IgD-negative memory B cell (primary cell): Measurements from ENCODE around the gene ILKAP. TPM values are rescaled to one million over a fixed set of nuclear protein-coding genes. Genes with fewer than 3 reads are reported as not detected.
A peak's percentile ranks its signal among the peaks of the same experiment; 100 is the strongest.

Experiments
- H3K27ac Mint-ChIP-seq, 3 donors: one replicate each; pipeline ENCODE4 v1.8.0; 2020 to 2022; ENCODE audit warnings: mild to moderate bottlenecking in 3 of 3, mixed read lengths in 3 of 3, moderate library complexity in 1 of 3
- H3K27me3 Mint-ChIP-seq: one replicate; pipeline ENCODE4 v1.8.0; 2021; ENCODE audit warnings: mixed read lengths
- H3K36me3 Mint-ChIP-seq: one replicate; pipeline ENCODE4 v1.8.0; 2020; ENCODE audit warnings: mild to moderate bottlenecking, mixed read lengths
- H3K4me1 Mint-ChIP-seq, 3 donors: one replicate each; pipeline ENCODE4 v1.8.0; 2020 to 2022; ENCODE audit warnings: mixed read lengths in 3 of 3, mild to moderate bottlenecking in 1 of 3
- H3K4me3 Mint-ChIP-seq, 4 donors: one replicate each; pipeline ENCODE4 v1.8.0; 2020 to 2022; ENCODE audit warnings: mild to moderate bottlenecking in 4 of 4, mixed read lengths in 4 of 4, moderate library complexity in 3 of 4
- H3K9me3 Mint-ChIP-seq, 3 donors: one replicate each; pipeline ENCODE4 v1.8.0; 2020 to 2021; ENCODE audit warnings: mixed read lengths in 3 of 3, mild to moderate bottlenecking in 1 of 3
- polyA plus RNA-seq: library from polyadenylated mRNA; unstranded; fragments of 300-500 nt; fragmentation: Illumina TruSeq; gene quantifications from one replicate; pipeline ENCODE4 v1.2.3, GENCODE V29; 2021

The ILKAP gene
- polyA plus RNA-seq, 1 donor from 2014 or later: 50.2 TPM

DNA sequence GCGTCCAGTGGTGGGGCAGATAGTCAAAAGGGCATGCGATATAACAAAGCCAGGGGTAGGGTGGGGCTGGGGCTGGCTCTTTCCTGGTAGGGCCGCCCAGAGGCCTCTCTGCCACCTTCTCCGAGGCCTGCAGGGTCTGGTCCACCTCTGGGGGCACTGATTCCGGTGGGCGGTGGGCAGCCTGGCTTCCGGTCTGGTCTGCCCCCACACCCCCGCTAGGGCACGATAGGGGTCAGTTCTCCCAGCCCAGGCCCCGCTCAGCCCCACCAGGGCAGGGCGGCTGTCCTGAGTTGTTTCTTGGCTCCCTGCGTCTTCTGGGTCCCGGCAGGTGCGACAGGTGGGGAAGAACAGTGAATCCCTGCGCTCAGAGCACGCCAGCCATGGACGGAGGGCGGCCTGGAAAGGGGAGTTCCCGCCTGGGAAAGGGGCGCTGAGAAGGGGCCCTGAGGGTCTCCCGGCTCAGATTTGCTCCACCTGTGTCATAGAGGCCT is 45.4 kb downstream of the ILKAP start:
- Mint-ChIP-seq H3K27ac (no peak overlapping the region), H3K4me3 (peak overlapping the region in 1 of 4 donors; percentile 39), H3K36me3 (no peaks in the 10 kb centered on the region), H3K4me1 (peaks cover 5 to 8% (median 7%) of the 10 kb centered on the region in 3 donors), H3K27me3 (peaks cover 22% of the 10 kb centered on the region), H3K9me3 (no peaks in the 10 kb centered on the region)

DNA sequence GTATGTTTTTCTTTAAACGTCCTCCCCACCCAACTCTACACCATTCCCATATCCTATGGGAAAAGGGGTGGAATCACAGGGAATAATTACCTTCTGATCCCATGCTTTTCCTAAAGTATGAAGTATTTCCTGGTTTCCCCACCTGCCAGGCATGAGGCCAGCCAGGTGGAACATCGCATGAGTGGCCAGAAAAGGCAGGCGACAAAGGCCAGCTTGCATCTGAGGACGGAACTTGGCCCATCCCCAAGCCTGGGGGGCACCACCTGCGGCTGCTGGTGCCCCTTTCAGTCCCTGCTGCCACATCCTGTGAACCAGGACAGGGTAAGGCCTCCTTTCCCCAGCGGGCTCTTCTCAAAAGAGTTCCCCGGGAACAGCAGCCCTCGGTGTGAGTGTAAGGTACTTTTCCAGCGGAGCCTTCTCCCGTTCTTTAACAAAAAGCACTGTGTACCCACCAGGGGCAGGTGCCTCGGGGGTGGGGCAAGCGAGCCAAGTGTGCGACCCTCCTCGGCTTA is 45.9 kb downstream of the ILKAP start:
- Mint-ChIP-seq H3K9me3 (no peaks in the 10 kb centered on the region), H3K27ac (no peak overlapping the region), H3K36me3 (no peaks in the 10 kb centered on the region), H3K4me1 (peaks cover 5 to 8% (median 7%) of the 10 kb centered on the region in 3 donors), H3K27me3 (peaks cover 20% of the 10 kb centered on the region), H3K4me3 (peak overlapping the region in 2 of 4 donors; percentile 52 to 58)

DNA sequence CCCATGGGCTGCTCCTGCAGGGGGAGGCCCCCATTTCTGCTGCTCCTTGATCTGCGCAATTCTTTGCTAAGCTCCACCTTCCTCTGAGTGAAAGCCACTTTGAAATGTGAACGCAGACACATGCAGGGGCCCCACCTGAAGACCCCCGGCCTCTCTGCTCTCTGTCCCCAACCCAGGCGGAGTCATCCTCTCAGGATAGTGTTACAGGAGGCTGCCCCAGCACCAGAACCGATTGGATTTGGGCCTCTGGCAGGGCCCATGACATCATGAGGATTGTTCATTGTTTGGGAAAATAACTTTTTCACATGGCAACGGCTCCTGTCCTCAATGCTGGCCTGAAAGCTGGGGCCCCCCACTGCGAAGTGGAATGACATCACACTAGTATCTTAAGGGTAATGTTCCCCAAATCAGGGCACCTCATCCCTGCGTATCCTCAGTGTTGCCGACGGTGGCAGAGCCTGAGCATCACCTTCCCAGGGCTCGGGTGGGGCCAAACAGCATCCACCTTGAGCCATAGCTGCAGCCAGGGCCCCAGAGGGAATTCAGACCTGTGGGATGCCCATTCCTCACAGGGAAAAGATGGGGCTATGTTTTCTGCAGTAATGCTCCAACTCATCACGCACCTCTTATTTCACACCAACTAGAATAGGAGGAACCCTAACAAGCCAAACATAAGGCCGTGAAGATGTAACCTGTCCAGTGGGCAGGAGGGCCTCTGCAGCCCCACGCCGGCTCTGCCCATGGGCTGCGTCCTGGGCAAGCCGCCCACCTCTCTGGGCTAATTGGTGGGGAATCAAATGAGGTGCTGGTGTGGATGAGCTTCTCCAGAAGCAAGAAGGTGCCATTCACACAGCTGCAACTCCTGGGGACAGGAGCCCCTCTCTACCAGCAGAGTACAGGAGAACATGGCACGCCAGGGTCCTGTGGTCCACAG is 47.5 kb downstream of the ILKAP start:
- Mint-ChIP-seq H3K4me3 (no peak overlapping the region), H3K36me3 (no peaks in the 10 kb centered on the region), H3K9me3 (no peaks in the 10 kb centered on the region), H3K27me3 (peaks cover 20% of the 10 kb centered on the region), H3K27ac (peak overlapping the region in 1 of 3 donors; percentile 37), H3K4me1 (peaks cover 5 to 8% (median 7%) of the 10 kb centered on the region in 3 donors)

DNA sequence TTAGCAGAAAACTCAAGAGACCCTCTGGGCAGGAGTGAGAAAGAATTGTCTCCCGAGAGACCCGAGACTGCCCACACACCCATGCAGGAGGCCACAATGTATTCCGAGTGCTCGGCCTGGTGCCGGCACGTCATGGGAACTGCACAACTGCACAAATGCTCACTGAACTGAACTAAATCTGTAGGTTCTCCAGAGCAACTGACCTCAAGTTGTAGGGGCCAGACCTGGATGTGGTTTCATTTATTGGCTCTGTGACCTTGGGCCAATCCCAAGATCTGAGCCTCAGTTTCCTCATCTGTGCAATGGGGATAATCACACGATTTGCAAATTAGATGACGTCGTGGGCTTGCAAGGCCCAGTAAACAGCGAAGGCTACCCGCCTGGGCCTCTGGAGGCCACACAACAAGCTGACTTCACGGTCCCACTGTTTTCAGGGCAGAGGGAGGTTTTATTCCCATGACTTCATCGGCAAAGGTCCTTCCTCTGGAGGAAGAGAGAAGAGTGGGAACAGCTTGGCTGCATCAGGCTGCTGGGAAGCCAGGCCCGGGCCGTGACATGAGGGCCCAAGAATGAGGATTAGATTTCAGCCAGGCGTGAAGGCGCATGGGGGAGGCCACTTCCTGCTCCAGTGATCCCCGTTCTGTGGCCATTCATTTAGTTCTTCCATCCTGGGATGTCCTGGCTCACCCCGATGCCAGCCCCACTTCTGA is 48.3 kb downstream of the ILKAP start:
- H3K27me3 Mint-ChIP-seq: peaks cover 15% of the 10 kb centered on the region
- H3K9me3 Mint-ChIP-seq: no peaks in the 10 kb centered on the region
- peaks cover 4 to 8% (median 5%) of the 10 kb centered on the region in 3 donors for H3K4me1 Mint-ChIP-seq
- no peaks in the 10 kb centered on the region for H3K36me3 Mint-ChIP-seq
- H3K4me3 Mint-ChIP-seq: no peak overlapping the region
- H3K27ac Mint-ChIP-seq: peak overlapping the region in 1 of 3 donors; percentile 37

DNA sequence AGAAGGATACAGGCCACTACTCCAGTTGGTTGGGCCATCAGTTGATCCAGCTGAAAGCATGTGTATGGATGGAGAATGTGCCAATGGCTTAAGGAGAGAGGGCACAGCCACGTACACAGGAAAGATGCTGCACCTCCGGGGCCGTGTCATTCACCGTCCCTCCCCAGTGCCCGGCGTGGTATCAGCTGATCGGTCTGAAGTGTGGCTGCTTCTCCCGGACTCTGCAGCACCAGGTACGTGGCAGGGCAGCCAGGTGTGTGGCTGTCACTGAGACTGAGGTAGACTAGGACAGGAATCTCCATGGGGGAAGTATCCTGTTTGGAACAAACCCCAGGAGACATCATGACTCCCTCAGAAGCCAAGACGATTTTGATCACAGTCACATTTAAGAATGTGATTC is 48.9 kb downstream of the ILKAP start:
- no peaks in the 10 kb centered on the region for H3K9me3 Mint-ChIP-seq
- peaks cover 11% of the 10 kb centered on the region for H3K27me3 Mint-ChIP-seq
- no peak overlapping the region for H3K4me3 Mint-ChIP-seq
- H3K36me3 Mint-ChIP-seq: no peaks in the 10 kb centered on the region
- H3K27ac Mint-ChIP-seq: no peak overlapping the region
- peaks cover 3 to 5% (median 4%) of the 10 kb centered on the region in 3 donors for H3K4me1 Mint-ChIP-seq

DNA sequence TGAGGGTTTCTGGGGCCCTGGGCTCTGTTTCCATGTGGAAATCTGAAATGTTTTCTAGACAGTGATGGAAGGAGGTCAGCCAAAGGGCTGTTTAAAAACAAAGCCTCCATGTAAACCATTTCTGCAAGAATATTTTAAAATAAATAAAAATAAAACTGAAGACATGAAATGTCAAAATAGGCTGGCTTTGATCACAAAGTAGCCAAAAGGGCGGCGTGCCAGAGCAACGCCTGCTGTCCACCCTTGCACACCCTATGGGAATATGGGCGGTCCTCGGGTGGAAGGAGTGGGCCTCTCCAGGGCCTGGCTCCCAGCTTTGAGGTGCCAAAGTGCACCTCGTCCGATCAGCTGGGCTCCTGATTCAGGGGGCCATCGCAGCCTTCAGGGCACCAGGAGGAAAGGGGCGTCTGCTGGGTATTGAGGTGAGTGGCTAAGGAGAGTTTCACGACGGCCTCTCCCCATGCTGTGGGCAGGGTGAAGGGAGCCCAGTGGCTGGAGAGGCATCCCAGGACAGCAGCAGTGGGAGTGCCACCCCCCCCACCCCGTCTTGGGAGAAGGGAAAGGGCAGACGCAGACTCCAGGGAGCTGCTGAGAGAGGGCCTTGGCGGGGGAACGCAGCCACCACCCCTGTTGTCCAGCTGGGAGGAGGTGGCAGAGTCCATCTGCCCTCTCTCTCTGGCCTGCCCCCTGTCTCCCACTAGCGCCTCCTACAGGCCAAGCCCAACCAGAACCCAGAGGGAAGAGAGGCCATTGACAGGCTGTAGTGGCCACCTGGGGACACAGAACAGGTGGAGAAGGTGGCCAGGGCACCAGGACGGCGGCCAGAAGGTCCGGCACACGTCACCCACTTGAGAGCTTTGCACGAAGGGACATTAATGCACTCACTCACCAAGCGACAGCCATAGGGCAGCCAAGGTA is 50.5 kb downstream of the ILKAP start:
- H3K4me1 Mint-ChIP-seq: no peaks in the 10 kb centered on the region
- H3K27me3 Mint-ChIP-seq: peaks cover 5% of the 10 kb centered on the region
- H3K4me3 Mint-ChIP-seq: no peak overlapping the region
- H3K27ac Mint-ChIP-seq: no peak overlapping the region
- H3K9me3 Mint-ChIP-seq: no peaks in the 10 kb centered on the region
- H3K36me3 Mint-ChIP-seq: no peaks in the 10 kb centered on the region

DNA sequence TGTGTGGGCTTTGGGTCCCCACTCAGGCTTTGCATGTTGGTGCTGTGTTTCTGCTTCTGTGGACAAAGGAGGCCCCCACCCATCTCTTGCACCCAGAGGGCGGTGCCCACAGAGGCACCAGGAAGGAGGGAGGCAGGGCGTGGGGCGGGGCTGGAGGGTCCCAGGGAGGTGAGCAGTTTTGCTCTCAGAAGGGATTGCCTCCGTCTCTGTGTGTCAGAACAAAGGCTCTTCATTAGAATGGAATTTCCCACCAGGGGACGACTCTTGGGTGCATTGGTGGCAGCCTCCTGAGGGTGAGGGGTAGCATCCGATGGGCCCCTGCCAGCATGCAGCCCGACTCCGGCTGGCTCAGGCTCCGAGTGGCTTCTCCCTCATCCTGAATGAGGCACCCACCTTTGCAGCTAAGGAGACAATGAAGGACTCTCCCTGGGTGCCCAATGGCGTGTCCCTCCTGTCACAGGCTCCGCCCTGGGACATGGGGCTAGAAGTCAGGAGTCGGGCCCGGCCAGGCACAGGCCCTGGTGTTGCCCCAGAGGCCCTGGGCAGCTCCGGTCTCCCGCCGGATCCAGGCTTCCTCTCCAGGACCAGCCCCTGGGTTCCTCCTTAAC is 51.8 kb downstream of the ILKAP start:
- Mint-ChIP-seq H3K4me1 (no peaks in the 10 kb centered on the region), H3K27ac (no peak overlapping the region), H3K36me3 (no peaks in the 10 kb centered on the region), H3K4me3 (no peak overlapping the region), H3K27me3 (no peaks in the 10 kb centered on the region), H3K9me3 (no peaks in the 10 kb centered on the region)

DNA sequence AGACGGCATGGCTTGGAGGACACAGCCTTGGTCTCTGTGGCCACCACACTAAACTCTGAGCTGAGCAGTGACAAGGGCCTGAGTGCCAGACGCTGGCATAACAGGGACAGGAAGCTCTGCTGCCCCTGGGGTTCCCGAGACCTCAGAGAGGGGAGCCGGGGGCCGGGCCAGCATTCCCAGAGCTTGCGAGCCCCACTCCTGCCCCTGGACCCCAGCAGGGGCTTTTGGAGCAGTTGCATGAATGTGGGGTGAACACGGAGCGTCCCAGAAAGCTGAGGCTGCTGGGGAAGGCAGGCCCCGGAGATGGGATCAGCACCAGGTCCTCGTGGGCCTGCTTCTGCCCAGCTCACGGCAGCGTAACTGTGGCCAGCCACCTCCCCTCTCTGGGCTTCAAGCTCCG is 52.3 kb downstream of the ILKAP start:
- Mint-ChIP-seq H3K36me3 (no peaks in the 10 kb centered on the region), H3K9me3 (no peaks in the 10 kb centered on the region), H3K27ac (no peak overlapping the region), H3K4me3 (no peak overlapping the region), H3K27me3 (no peaks in the 10 kb centered on the region), H3K4me1 (no peaks in the 10 kb centered on the region)

DNA sequence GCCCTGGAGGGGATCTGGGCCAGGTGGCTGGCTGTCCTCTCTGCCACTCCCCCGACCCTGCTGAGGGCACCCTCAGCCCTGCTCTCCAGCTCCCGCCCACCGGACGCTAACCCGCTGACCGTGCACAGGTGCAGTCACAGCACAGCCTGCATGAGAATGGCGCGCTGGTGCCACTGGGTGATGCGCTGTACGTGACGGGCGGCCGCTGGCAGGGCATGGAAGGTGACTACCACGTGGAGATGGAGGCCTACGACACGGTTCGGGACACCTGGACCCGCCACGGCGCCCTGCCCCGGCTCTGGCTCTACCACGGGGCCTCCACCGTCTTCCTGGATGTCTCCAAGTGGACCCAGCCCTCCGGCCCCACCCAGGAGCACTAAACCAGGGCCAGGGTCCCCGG is 52.8 kb downstream of the ILKAP start:
- H3K27me3 Mint-ChIP-seq: no peaks in the 10 kb centered on the region
- H3K27ac Mint-ChIP-seq: no peak overlapping the region
- H3K4me1 Mint-ChIP-seq: no peaks in the 10 kb centered on the region
- no peak overlapping the region for H3K4me3 Mint-ChIP-seq
- no peaks in the 10 kb centered on the region for H3K9me3 Mint-ChIP-seq
- no peaks in the 10 kb centered on the region for H3K36me3 Mint-ChIP-seq

DNA sequence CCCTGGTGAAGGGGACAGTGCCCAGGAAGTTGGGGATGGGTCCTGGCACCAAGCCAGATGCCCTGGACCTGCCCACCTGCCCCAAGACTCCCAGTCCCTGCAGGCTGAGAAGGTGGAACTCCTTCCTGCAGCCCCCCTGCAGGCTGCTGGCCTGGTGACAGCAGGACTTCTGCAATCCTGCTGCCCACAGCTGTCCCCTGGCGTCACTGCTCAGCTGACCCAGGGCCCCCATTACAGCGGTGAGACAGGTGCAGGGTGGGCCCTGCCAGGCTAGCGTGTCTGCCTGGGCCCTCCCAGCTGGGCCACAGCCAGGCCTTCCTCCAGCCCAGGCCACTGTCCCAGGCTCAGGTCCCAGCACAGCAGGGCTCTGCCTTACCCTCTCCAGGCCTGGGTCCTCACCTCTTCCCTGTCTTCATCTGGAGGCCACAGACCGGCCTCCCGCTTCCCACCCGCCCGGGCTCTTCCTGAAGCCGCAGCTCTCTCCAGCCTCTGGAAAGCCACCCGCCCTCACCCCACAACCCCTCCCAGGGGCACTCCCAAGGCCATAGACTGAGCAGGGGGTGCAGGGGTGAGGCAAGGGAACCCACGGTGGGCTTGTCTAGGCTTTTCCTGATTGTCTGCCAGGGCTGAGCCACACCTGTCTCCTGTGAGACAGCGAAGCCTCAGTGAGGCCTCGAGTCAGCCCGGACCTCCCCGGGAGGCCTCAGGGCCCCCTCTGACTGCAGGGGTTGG is 53.5 kb downstream of the ILKAP start:
- H3K9me3 Mint-ChIP-seq: no peaks in the 10 kb centered on the region
- no peaks in the 10 kb centered on the region for H3K4me1 Mint-ChIP-seq
- H3K4me3 Mint-ChIP-seq: no peak overlapping the region
- no peaks in the 10 kb centered on the region for H3K36me3 Mint-ChIP-seq
- no peak overlapping the region for H3K27ac Mint-ChIP-seq
- no peaks in the 10 kb centered on the region for H3K27me3 Mint-ChIP-seq

DNA sequence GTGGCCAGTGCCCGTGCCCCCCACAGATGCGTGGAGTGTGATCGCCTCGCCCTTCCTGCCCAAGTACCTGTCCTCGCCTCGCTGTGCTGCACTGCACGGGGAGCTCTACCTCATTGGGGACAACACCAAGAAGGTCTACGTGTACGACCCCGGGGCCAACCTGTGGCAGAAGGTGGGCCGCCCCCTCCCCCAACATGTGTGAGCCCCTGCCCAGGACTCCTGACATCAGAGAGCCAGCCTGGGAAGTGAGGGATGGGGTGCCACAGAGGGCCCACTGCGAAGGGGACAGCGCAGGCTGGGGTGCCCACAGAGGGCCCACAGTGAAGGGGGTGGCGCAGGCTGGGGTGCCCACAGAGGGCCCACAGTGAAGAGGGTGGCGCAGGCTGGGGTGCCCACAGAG is 54.5 kb downstream of the ILKAP start:
- no peaks in the 10 kb centered on the region for H3K9me3 Mint-ChIP-seq
- no peak overlapping the region for H3K27ac Mint-ChIP-seq
- H3K36me3 Mint-ChIP-seq: no peaks in the 10 kb centered on the region
- no peaks in the 10 kb centered on the region for H3K4me1 Mint-ChIP-seq
- no peak overlapping the region for H3K4me3 Mint-ChIP-seq
- no peaks in the 10 kb centered on the region for H3K27me3 Mint-ChIP-seq

DNA sequence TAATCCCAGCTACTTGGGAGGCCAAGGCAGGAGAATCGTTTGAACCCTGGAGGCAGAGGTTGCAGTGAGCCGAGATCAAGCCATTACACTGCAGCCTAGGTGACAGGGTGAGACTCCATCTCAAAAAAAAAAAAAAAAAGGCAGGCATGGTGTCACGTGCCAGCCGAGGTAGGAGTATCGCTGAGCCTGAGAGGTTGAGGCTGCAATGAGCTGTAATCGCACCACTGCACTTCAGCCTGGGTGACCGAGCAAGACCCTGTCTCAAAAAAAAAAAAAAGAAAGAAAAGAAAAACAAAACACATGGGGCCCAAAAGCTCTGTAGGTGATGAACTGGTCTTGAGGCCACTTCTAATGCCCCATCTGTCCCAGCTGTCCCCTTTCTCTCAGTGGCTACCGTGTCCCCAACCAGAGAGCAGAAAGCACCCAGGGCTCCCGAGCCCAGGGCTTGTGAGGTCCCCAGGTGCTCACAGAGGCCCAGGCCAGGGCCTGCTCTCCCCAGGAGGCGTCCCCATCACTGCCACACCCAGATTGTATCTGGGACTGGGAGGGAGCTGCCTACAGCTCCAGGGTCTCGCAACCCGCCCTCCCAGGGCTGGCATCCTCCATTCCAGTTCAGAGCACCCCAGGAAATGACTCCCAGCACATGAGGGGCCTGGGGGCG is 56.5 kb downstream of the ILKAP start:
- H3K4me3 Mint-ChIP-seq: no peak overlapping the region
- no peaks in the 10 kb centered on the region for H3K9me3 Mint-ChIP-seq
- no peaks in the 10 kb centered on the region for H3K4me1 Mint-ChIP-seq
- H3K27me3 Mint-ChIP-seq: no peaks in the 10 kb centered on the region
- H3K27ac Mint-ChIP-seq: no peak overlapping the region
- no peaks in the 10 kb centered on the region for H3K36me3 Mint-ChIP-seq

DNA sequence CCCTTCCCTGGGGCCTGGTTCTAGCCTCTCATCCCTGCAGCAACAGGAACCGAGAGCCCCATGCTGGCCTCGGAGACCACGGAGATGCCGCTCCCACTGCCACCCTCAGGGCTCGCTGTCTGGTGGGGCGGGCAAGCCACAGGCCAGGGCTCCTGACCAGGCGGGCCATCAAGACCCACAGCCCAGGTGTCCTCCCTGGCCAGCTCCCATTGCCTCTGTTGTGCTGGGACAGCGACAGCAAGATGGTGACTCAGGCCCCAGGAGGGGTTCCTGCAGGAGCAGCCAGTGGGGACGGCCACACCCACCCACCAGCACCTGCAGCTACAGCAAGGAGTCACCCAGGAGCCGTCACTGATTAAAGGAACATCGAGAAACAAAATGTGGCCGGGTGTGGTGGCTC is 57.6 kb downstream of the ILKAP start:
- Mint-ChIP-seq H3K36me3 (no peaks in the 10 kb centered on the region), H3K4me1 (peaks cover 0 to 3% (median 0%) of the 10 kb centered on the region in 3 donors), H3K4me3 (no peak overlapping the region), H3K9me3 (no peaks in the 10 kb centered on the region), H3K27ac (no peak overlapping the region), H3K27me3 (peaks cover 3% of the 10 kb centered on the region)
